GM21367 (cell line): ENCODE data around the gene QSER1.
"Not testable (repeated sequence)": the region's sequence is repeated elsewhere in the genome, so short reads cannot be mapped to it uniquely, and the experiment has no call there.

Experiments used
- ATAC-seq: cut with Tn5 transposase; IDR thresholded peaks from one replicate; pipeline ENCODE4 v1.9.1; 2021; ENCODE audit not compliant: unreplicated experiment

The QSER1 gene

GRCh38 chr11:32892355-32893092 is at the start of gene QSER1:
Gene QSER1, plus strand, starts transcription at chr11:32892811. Its CDS starts 315 bp downstream, at chr11:32893126.
- ATAC-seq: peak; percentile 53

- no peak for ATAC-seq
Observed at GRCh38 chr11:32843544-32843943, 49.1 kb upstream of the QSER1 start.

GRCh38 chr11:32847511-32847910 is 45.1 kb upstream of the QSER1 start:
- no peak for ATAC-seq

- ATAC-seq: no peak
Observed at GRCh38 chr11:32849761-32850160, 42.9 kb upstream of the QSER1 start.

- no peak for ATAC-seq
Observed at GRCh38 chr11:32851251-32851650, 41.4 kb upstream of the QSER1 start.

- ATAC-seq: no peak
Observed at GRCh38 chr11:32852207-32852606, 40.4 kb upstream of the QSER1 start.

- no peak for ATAC-seq
Observed at GRCh38 chr11:32855601-32856000, 37.0 kb upstream of the QSER1 start.

- ATAC-seq: no peak
Observed at GRCh38 chr11:32858731-32859130, 33.9 kb upstream of the QSER1 start.

GRCh38 chr11:32861850-32862577 is 30.6 kb upstream of the QSER1 start:
- ATAC-seq: no peak

GRCh38 chr11:32864555-32864954 is 28.1 kb upstream of the QSER1 start:
- ATAC-seq: no peak

- not testable (repeated sequence) for ATAC-seq
Observed at GRCh38 chr11:32868752-32869151, 23.9 kb upstream of the QSER1 start.

GRCh38 chr11:32870676-32871075 is 21.9 kb upstream of the QSER1 start:
- ATAC-seq: no peak

GRCh38 chr11:32874132-32874531 is 18.5 kb upstream of the QSER1 start:
- no peak for ATAC-seq

- no peak for ATAC-seq
Observed at GRCh38 chr11:32881286-32881685, 11.3 kb upstream of the QSER1 start.

- no peak for ATAC-seq
Observed at GRCh38 chr11:32883421-32883820, 9.2 kb upstream of the QSER1 start.

GRCh38 chr11:32884023-32884422 is 8.6 kb upstream of the QSER1 start:
- no peak for ATAC-seq

- ATAC-seq: no peak
Observed at GRCh38 chr11:32884770-32885384, 7.7 kb upstream of the QSER1 start.

- ATAC-seq: no peak
Observed at GRCh38 chr11:32885556-32885955, 7.1 kb upstream of the QSER1 start.

- ATAC-seq: no peak
Observed at GRCh38 chr11:32886180-32886579, 6.4 kb upstream of the QSER1 start.

GRCh38 chr11:32887707-32888383 is 4.8 kb upstream of the QSER1 start:
- not testable (repeated sequence) for ATAC-seq

- not testable (repeated sequence) for ATAC-seq
Observed at GRCh38 chr11:32888384-32888710, 4.3 kb upstream of the QSER1 start.

GRCh38 chr11:32888805-32889204 is 3.8 kb upstream of the QSER1 start:
- ATAC-seq: no peak
